Mammary epithelial cell (primary cell): ENCODE data around the gene DIO1.

Experiments used
- EZH2 ChIP-seq: IDR thresholded peaks from 2 replicates; pipeline ENCODE4 v1.6.1; 2012; ENCODE audit warnings: low read length, inconsistent platforms, borderline replicate concordance
- TF ChIP-seq, protein P1 (sequence below), 2 donors: IDR thresholded peaks in 1 of 2; conservative IDR thresholded peaks in 1 of 2; 2 replicates each; pipeline ENCODE4 v1.5.1; 2011 to 2012; ENCODE audit warnings: inconsistent platforms in 2 of 2, low read length in 2 of 2, mild to moderate bottlenecking in 2 of 2, control low read depth in 1 of 2, low read depth in 1 of 2; ENCODE audit not compliant: insufficient read depth in 1 of 2; ENCODE audit errors: extremely low read depth in 1 of 2

DNA sequence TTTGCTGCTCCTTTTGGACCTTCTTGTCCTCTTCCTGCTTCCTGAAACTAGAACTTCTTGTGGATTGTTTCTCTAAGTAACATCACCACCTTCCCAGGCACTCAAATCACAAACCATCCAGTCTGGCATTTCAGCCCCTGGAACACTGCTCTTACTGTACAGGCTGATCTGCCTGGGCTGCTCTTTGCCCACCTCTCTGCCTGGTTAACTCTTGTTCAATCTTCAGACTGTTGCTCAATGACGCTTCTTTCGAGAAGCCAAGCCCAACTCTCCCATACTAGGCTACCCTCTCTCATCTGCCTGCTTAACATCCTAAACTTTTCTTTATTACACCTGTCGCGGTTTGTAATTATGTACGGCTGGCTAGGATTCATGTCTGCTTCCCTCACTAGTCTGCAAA, 657 bp downstream of the DIO1 start:
- TF ChIP-seq, protein P1, sequence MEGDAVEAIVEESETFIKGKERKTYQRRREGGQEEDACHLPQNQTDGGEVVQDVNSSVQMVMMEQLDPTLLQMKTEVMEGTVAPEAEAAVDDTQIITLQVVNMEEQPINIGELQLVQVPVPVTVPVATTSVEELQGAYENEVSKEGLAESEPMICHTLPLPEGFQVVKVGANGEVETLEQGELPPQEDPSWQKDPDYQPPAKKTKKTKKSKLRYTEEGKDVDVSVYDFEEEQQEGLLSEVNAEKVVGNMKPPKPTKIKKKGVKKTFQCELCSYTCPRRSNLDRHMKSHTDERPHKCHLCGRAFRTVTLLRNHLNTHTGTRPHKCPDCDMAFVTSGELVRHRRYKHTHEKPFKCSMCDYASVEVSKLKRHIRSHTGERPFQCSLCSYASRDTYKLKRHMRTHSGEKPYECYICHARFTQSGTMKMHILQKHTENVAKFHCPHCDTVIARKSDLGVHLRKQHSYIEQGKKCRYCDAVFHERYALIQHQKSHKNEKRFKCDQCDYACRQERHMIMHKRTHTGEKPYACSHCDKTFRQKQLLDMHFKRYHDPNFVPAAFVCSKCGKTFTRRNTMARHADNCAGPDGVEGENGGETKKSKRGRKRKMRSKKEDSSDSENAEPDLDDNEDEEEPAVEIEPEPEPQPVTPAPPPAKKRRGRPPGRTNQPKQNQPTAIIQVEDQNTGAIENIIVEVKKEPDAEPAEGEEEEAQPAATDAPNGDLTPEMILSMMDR (conservative IDR thresholded peaks at IDR 0.05 in 1 of 2, IDR thresholded peaks at IDR 0.05 in 1 of 2; ENCODE audit: extremely low read depth in 1 of 2, insufficient read depth in 1 of 2, low read depth in 1 of 2, low read length in 2 of 2) = no peak
- no peak for TF ChIP-seq EZH2
